Mesendoderm (in vitro differentiated cells): ENCODE data around the gene EEIG1.

ENCODE experiments used
- DNase-seq: peaks from one replicate; pipeline ENCODE4 v3.0.0; 2013
- H2AK5ac ChIP-seq: 2 replicates; pipeline ENCODE4 v1.6.1; 2013; ENCODE audit warnings: low read length, inconsistent platforms
- H2BK120ac ChIP-seq: 2 replicates; pipeline ENCODE4 v1.6.1; 2013; ENCODE audit warnings: low read depth, mild to moderate bottlenecking, low read length, moderate library complexity, mixed read lengths
- H2BK15ac ChIP-seq: replicated peaks from 2 replicates; pipeline ENCODE4 v1.6.1; 2013; ENCODE audit warnings: low read depth, mild to moderate bottlenecking, moderate library complexity
- H2BK5ac ChIP-seq: 2 replicates; pipeline ENCODE4 v1.6.1; 2013; ENCODE audit warnings: low read length, inconsistent platforms
- H3K18ac ChIP-seq: 2 replicates; pipeline ENCODE4 v1.6.1; 2013; ENCODE audit warnings: mild to moderate bottlenecking, low read length, mixed read lengths
- H3K23ac ChIP-seq: one replicate; pipeline ENCODE4 v1.6.1; 2013; ENCODE audit warnings: low read length
- H3K27ac ChIP-seq: 2 replicates; pipeline ENCODE4 v1.5.1; 2013; ENCODE audit warnings: low read depth, mild to moderate bottlenecking, inconsistent platforms, low read length, moderate library complexity
- H3K27me3 ChIP-seq: 2 replicates; pipeline ENCODE4 v1.6.1; 2013; ENCODE audit warnings: low read length, control low read depth, mild to moderate bottlenecking, inconsistent platforms; ENCODE audit not compliant: insufficient read depth, poor library complexity
- H3K36me3 ChIP-seq: 2 replicates; pipeline ENCODE4 v1.6.1; 2013; ENCODE audit warnings: low read length, inconsistent platforms; ENCODE audit not compliant: control insufficient read depth, insufficient read depth
- H3K4ac ChIP-seq: one replicate; pipeline ENCODE4 v1.6.1; 2013; ENCODE audit warnings: low read depth, mild to moderate bottlenecking, low read length, moderate library complexity
- H3K4me1 ChIP-seq: 2 replicates; pipeline ENCODE4 v1.6.1; 2013; ENCODE audit warnings: low read depth, low read length, inconsistent platforms; ENCODE audit not compliant: control insufficient read depth
- H3K4me2 ChIP-seq: 2 replicates; pipeline ENCODE4 v1.6.1; 2013; ENCODE audit warnings: low read length
- H3K4me3 ChIP-seq: 2 replicates; pipeline ENCODE4 v1.5.1; 2013; ENCODE audit warnings: mild to moderate bottlenecking, low read length
- H3K56ac ChIP-seq: one replicate; pipeline ENCODE4 v1.6.1; 2013; ENCODE audit warnings: low read length
- H3K79me1 ChIP-seq: 2 replicates; pipeline ENCODE4 v1.6.1; 2013; ENCODE audit warnings: low read length, inconsistent platforms
- H3K79me2 ChIP-seq: 2 replicates; pipeline ENCODE4 v1.6.1; 2013; ENCODE audit warnings: mild to moderate bottlenecking, low read length; ENCODE audit not compliant: control insufficient read depth, insufficient read depth
- H3K9ac ChIP-seq: 2 replicates; pipeline ENCODE4 v1.6.1; 2013; ENCODE audit warnings: low read length, inconsistent platforms
- H4K5ac ChIP-seq: one replicate; pipeline ENCODE4 v1.6.1; 2013; ENCODE audit warnings: low read length
- H4K8ac ChIP-seq: one replicate; pipeline ENCODE4 v1.6.1; 2013; ENCODE audit warnings: low read depth, mild to moderate bottlenecking, control low read depth, low read length, moderate library complexity
- WGBS: extraction: QIAGEN DNeasy Blood & Tissue Kit; methylation state at CpG from one replicate; pipeline ENCODE4 v1.1.7; 2013; ENCODE audit warnings: low lambda C conversion rate, missing lambda C conversion rate; ENCODE audit not compliant: insufficient coverage; ENCODE audit errors: extremely low coverage; 5-methylcytosine and 5-hydroxymethylcytosine counted together

EEIG1 gene

GRCh38 chr9:127934248-127934647, 46.5 kb downstream of the EEIG1 start:
- H3K79me1 ChIP-seq = peaks cover 19% of the 10 kb centered on the region
- no peak overlapping the region for H3K56ac ChIP-seq

GRCh38 chr9:127931092-127931881, 49.5 kb downstream of the EEIG1 start:
- H3K79me1 ChIP-seq = peaks cover 9% of the 10 kb centered on the region
- H2BK5ac ChIP-seq = no peak overlapping the region
- no peak overlapping the region for H2BK120ac ChIP-seq
- no peak overlapping the region for H2AK5ac ChIP-seq
- H3K36me3 ChIP-seq = peaks cover 2% of the 10 kb centered on the region
- H3K4me1 ChIP-seq = peaks cover 9% of the 10 kb centered on the region
- H3K18ac ChIP-seq = no peak overlapping the region
- no CpG with 5 or more reads among the region's 18 CpGs for WGBS
- H3K23ac ChIP-seq = no peak overlapping the region
- peak overlapping the region; percentile 62 for H3K9ac ChIP-seq
- H3K56ac ChIP-seq = peak overlapping the region; percentile 67
- no peak overlapping the region for H3K27ac ChIP-seq
- no peak overlapping the region for H4K5ac ChIP-seq
- peaks cover 4% of the 10 kb centered on the region for H3K79me2 ChIP-seq
- no peak overlapping the region for H2BK15ac ChIP-seq
- H4K8ac ChIP-seq = no peak overlapping the region
- no peaks in the 10 kb centered on the region for H3K27me3 ChIP-seq
- no peak overlapping the region for H3K4ac ChIP-seq
- peak overlapping the region; percentile 60 for H3K4me2 ChIP-seq
- H3K4me3 ChIP-seq = no peak overlapping the region
- peak; percentile 78 for DNase-seq

More at GRCh38 chr9:127934248-127934647, 46.5 kb downstream of the EEIG1 start:
- Histone ChIP-seq H2BK5ac (no peak overlapping the region), H3K36me3 (peaks cover 2% of the 10 kb centered on the region), H3K18ac (no peak overlapping the region), H3K23ac (no peak overlapping the region), H2BK120ac (no peak overlapping the region), H3K9ac (no peak overlapping the region), H3K4ac (no peak overlapping the region), H3K79me2 (peaks cover 8% of the 10 kb centered on the region), H2BK15ac (no peak overlapping the region), H2AK5ac (no peak overlapping the region), H3K4me1 (peaks cover 12% of the 10 kb centered on the region), H4K8ac (no peak overlapping the region), H3K4me2 (no peak overlapping the region), H4K5ac (no peak overlapping the region), H3K4me3 (no peak overlapping the region), H3K27ac (no peak overlapping the region), H3K27me3 (no peaks in the 10 kb centered on the region)
- WGBS = no CpG with 5 or more reads among the region's 4 CpGs
- DNase-seq = no peak
